ENCODE results near the gene COP1. TPM values are rescaled to one million over a fixed set of nuclear protein-coding genes. Genes with fewer than 3 reads are reported as not detected.

The COP1 gene
- total RNA-seq, 1 experiment from 2014 or later = 35.8 TPM

- Histone ChIP-seq H3K36me3 (ENCODE audit: insufficient read depth, low read length, poor library complexity, severe bottlenecking) (no peaks in the 10 kb centered on the region), H3K4me1 (ENCODE audit: insufficient read depth, low read length, poor library complexity, severe bottlenecking) (no peaks in the 10 kb centered on the region), H3K27me3 (replicated peaks; ENCODE audit: insufficient read depth, low read depth, low read length, poor library complexity) (no peaks in the 10 kb centered on the region), H3K27ac (ENCODE audit: low read depth, low read length, poor library complexity, severe bottlenecking) (no peak overlapping the region), H3K9me3 (ENCODE audit: low read depth, low read length, poor library complexity, severe bottlenecking) (no peaks in the 10 kb centered on the region), H3K4me3 (ENCODE audit: low read depth, low read length, poor library complexity, severe bottlenecking) (no peak overlapping the region)
- BruUV-seq (replicated peaks) = no TSS peak
- DNase-seq (ENCODE audit: low spot score) = no peak
- intact Hi-C loops (cut with micrococcal nuclease; ENCODE audit: unreplicated experiment) = no loop called here
- ChIA-PET CTCF (interaction anchor here (0.6 kb wide), 1 partner anchor 95 kb away, joined by 3 read pairs; no protein-coding TSS in a partner anchor), POLR2A (ENCODE audit: low non-redundant PET) (no interaction called here)
- TF ChIP-seq EZH2 (IDR thresholded peaks at IDR 0.05; ENCODE audit: borderline replicate concordance, low read depth, low read length, poor library complexity, severe bottlenecking) (no peak), CTCF (conservative IDR thresholded peaks at IDR 0.05; ENCODE audit: low read depth, low read length) (no peak)
Measured at GRCh38 chr1:175902281-175902680, 304.8 kb downstream of the COP1 start.

GRCh38 chr1:175901076-175901836 lies 305.8 kb downstream of the COP1 start:
- ChIA-PET CTCF (no interaction called here), POLR2A (ENCODE audit: low non-redundant PET) (no interaction called here)
- no peak for DNase-seq (ENCODE audit: low spot score)
- TF ChIP-seq CTCF (conservative IDR thresholded peaks at IDR 0.05; ENCODE audit: low read depth, low read length) = no peak
- no peak for TF ChIP-seq EZH2 (IDR thresholded peaks at IDR 0.05; ENCODE audit: borderline replicate concordance, low read depth, low read length, poor library complexity, severe bottlenecking)
- intact Hi-C loops (cut with micrococcal nuclease; ENCODE audit: unreplicated experiment) = no loop called here
- Histone ChIP-seq H3K27ac (ENCODE audit: low read depth, low read length, poor library complexity, severe bottlenecking) (no peak overlapping the region), H3K4me1 (ENCODE audit: insufficient read depth, low read length, poor library complexity, severe bottlenecking) (no peaks in the 10 kb centered on the region), H3K36me3 (ENCODE audit: insufficient read depth, low read length, poor library complexity, severe bottlenecking) (no peaks in the 10 kb centered on the region), H3K27me3 (replicated peaks; ENCODE audit: insufficient read depth, low read depth, low read length, poor library complexity) (no peaks in the 10 kb centered on the region), H3K9me3 (ENCODE audit: low read depth, low read length, poor library complexity, severe bottlenecking) (no peaks in the 10 kb centered on the region), H3K4me3 (ENCODE audit: low read depth, low read length, poor library complexity, severe bottlenecking) (no peak overlapping the region)
- BruUV-seq (replicated peaks) = no TSS peak

DNA sequence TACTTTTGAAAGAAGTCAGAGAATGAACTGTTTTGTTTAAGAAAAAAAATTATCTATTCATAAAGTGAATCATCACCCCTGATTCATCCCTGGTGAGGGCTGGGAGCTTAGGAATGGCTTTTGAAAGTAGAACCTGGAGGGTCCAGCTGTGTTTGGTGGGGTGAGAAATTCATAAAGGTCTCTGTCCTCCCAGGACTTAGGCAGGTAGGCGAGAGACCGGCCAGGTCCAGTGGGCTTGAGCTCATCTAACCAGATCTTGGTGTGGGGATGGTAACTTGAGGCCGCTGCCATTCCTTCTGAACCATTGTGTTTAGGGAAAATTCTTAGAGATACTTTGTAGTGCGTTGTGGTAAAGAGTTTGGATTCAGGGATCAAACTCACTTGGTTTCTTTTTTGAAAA lies 306.9 kb downstream of the COP1 start:
- TF ChIP-seq EZH2 (IDR thresholded peaks at IDR 0.05; ENCODE audit: borderline replicate concordance, low read depth, low read length, poor library complexity, severe bottlenecking) (no peak), CTCF (conservative IDR thresholded peaks at IDR 0.05; ENCODE audit: low read depth, low read length) (no peak)
- intact Hi-C loops (cut with micrococcal nuclease; ENCODE audit: unreplicated experiment) = no loop called here
- H3K27ac ChIP-seq (ENCODE audit: low read depth, low read length, poor library complexity, severe bottlenecking) = no peak overlapping the region
- ChIA-PET POLR2A (ENCODE audit: low non-redundant PET) (no interaction called here), CTCF (no interaction called here)
- H3K36me3 ChIP-seq (ENCODE audit: insufficient read depth, low read length, poor library complexity, severe bottlenecking) = no peaks in the 10 kb centered on the region
- no peak overlapping the region for H3K4me3 ChIP-seq (ENCODE audit: low read depth, low read length, poor library complexity, severe bottlenecking)
- no peaks in the 10 kb centered on the region for H3K4me1 ChIP-seq (ENCODE audit: insufficient read depth, low read length, poor library complexity, severe bottlenecking)
- H3K9me3 ChIP-seq (ENCODE audit: low read depth, low read length, poor library complexity, severe bottlenecking) = no peaks in the 10 kb centered on the region
- no peaks in the 10 kb centered on the region for H3K27me3 ChIP-seq (replicated peaks; ENCODE audit: insufficient read depth, low read depth, low read length, poor library complexity)
- BruUV-seq (replicated peaks) = no TSS peak
- DNase-seq (ENCODE audit: low spot score) = no peak

Data from A673 (cell line).